ENCODE results near the gene SCLY.

The SCLY gene

DNA sequence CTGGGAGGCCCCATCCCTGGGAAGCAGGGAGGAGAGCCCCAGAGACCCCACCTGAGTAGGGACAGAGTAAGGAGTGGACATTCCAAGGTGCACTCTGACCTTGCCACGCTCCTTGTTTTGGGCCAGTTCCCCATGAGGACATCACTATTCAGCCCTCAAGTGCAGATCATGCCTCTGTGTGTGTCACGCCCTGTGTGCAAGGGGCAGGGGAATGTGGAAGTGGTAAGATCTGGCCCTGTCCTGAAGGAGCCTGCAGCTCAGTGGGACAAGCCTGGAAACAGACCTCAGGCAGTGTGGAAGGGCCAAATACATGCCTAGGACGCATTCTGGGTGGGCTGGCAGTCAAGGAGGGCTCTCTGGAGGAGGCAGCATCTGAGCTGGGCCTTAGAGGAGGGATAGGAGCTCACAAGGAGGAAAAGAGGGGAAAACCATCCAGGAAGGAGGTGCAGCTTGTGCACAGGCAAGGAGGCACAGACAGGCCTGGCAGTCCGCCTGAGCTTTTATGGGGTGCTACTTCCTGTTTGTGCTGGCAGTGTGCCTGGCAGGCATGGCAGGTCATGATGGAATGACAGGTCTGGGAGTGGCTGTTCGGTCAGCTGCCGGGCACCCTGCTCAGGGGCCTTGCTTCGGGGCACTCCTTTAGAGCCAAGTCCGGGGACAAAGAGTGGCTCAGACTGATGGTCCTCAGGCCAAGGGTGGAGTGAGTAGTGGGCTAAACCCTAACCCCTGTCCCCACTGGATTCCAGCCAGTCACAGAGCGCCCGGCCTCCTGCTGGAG is 80.9 kb downstream of the SCLY start:
- no peak for DNase-seq (ENCODE audit: low read depth)

DNA sequence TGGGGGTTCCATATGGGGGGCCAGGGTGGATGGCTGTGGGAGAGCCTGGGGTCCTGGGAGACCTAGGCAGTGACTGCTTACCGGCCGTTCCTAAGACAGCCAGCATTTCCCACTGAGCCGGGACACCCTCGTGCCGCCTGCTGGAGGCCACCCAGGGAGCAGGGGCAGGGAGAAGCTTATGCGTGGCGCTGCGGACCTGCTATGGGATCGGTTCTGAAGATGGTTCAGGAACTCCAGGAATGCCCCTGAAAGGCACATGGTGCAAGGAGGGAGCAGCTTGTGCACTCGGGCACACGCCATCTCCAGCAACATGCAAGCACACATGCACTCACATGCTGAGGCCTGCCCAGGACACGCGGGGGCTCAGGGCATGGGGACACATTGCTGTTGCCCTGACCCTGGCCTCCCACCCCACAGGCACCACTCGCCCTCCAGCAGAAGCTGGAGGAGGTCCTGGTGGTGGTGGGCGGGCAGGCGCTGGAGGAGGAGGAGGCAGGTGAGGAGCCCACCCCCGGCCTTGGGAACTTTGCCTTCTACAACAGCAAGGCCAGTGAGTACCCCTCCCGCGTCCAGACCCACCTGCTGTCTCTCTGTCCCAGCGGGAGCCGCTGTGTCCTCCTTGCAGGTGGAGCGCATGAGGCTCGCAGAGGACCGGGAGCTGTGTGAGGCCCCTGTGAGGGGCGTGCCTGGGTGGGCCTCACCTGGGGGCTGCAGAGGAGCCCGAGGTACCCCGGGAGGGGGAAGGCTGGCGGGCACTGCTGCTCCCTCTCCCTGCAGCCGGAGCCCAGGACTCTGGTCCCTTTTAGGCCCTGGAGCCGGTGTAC is 81.8 kb downstream of the SCLY start:
- DNase-seq (ENCODE audit: low read depth): no peak

DNA sequence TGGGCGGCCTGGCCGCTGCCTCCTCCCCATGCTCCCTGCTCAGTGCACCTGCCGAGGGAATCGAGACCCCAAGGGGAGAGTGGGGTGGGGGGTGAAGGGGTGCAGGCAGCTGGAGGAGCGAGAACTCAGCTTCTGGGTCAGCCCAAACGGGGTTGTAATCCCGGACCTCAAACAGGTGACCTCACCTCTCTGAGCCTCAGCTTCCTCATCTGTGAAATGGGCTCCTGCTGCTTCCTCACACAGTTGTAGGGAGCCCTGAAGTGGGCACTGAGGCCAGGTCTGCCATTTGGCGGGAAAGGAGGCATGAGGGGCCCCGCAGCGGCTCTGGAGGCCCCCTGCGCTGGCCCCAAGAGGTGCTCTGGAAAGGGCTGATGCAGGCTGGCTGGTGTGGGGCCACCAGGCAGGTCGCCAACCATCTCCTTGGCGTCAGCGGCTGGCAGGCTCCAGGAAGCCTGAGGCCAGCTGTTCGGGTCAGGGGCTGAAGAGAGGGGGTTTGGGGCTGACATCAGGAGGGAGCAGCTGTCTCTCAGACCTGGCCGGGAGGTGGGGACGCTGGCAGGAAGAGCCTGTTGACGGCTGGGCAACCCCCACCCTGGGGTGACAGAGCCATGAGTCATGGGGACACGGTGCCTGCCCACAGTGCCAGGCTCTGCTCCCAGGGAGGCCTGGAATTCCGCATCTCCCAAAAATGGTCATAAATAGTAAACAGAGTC is 82.6 kb downstream of the SCLY start:
- DNase-seq (ENCODE audit: low read depth): no peak

DNA sequence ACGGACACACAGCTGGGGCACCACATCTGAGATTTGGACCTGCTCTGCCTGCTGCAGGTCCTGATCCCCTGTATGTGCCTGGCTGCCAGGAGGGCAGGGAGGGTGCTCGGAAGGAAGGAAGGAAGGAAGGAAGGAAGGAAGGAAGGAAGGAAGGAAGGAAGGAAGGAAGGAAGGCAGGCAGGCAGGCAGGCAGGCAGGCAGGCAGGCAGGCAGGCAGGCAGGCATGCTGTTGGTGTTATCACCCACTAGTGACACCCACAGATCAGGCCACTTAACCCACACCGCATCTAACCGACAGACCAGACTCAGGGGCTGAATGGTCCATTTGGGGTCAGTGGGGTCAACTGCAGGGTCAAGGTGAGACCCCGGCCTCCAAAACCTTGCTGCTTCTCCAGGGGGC is 83.5 kb downstream of the SCLY start:
- no peak for DNase-seq (ENCODE audit: low read depth)

DNA sequence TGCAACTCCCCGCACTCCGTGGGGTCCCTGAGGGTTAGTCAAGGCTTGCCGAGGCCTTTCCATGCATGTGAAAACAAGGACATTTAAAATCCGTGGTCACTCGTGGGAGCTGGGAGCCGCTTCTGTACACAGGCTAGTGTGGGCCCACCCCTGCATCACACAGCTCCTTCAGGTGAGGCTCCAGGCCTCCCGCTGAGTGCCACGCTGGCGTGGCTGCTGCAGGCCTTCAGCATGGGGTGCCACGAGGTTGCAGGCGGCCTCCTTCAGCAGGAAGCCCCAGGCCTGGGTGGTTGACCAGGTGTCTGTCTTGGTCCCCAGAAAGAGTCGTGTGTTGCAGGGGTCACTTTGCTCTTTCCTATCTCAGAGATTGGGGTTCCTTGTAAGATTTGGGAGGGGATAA is 84.2 kb downstream of the SCLY start:
- DNase-seq (ENCODE audit: low read depth): no peak

DNA sequence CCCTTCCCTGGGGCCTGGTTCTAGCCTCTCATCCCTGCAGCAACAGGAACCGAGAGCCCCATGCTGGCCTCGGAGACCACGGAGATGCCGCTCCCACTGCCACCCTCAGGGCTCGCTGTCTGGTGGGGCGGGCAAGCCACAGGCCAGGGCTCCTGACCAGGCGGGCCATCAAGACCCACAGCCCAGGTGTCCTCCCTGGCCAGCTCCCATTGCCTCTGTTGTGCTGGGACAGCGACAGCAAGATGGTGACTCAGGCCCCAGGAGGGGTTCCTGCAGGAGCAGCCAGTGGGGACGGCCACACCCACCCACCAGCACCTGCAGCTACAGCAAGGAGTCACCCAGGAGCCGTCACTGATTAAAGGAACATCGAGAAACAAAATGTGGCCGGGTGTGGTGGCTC is 85.0 kb downstream of the SCLY start:
- DNase-seq (ENCODE audit: low read depth): no peak

DNA sequence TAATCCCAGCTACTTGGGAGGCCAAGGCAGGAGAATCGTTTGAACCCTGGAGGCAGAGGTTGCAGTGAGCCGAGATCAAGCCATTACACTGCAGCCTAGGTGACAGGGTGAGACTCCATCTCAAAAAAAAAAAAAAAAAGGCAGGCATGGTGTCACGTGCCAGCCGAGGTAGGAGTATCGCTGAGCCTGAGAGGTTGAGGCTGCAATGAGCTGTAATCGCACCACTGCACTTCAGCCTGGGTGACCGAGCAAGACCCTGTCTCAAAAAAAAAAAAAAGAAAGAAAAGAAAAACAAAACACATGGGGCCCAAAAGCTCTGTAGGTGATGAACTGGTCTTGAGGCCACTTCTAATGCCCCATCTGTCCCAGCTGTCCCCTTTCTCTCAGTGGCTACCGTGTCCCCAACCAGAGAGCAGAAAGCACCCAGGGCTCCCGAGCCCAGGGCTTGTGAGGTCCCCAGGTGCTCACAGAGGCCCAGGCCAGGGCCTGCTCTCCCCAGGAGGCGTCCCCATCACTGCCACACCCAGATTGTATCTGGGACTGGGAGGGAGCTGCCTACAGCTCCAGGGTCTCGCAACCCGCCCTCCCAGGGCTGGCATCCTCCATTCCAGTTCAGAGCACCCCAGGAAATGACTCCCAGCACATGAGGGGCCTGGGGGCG is 86.2 kb downstream of the SCLY start:
- no peak for DNase-seq (ENCODE audit: low read depth)

DNA sequence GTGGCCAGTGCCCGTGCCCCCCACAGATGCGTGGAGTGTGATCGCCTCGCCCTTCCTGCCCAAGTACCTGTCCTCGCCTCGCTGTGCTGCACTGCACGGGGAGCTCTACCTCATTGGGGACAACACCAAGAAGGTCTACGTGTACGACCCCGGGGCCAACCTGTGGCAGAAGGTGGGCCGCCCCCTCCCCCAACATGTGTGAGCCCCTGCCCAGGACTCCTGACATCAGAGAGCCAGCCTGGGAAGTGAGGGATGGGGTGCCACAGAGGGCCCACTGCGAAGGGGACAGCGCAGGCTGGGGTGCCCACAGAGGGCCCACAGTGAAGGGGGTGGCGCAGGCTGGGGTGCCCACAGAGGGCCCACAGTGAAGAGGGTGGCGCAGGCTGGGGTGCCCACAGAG is 88.2 kb downstream of the SCLY start:
- DNase-seq (ENCODE audit: low read depth): no peak

All from stimulated activated CD8-positive, alpha-beta memory T cell treated with anti-CD3 and anti-CD28 coated beads, Interleukin-15, amount 100 ng/mL, for 1 hour (primary cell).